ENCODE measurements around the gene DPT.

DNA sequence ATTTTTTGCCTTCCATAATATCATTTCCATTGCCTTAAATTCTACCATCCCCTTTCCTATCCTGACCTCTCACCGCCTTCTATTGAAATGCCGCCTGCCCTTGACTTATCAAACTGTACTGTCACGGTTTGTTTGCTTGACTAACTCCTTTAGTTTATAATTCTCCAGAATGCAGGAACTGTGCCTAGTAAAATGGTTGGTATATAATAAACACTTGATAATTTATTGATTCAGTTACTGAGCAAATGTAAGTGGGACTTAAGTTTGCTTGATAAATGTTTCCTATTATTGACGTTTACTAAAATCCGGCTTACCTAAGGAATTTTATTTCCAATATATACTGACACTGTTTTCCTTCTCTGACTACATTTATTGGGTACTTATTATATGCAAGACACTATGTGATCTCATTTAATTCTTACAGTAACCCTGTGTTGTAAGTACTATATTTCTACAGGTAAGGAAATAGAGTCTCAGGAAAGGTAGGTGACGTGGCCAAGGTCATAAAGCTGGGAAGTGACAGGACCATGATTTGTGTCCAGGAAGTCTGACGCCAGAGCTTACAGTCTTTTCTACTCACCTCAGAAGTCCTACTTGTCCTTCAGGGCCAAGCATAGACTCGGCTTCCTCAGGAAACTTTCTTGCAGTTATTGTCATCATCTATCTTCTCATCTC is 35.7 kb downstream of the DPT start:
- no peak for TF ChIP-seq POLR2AphosphoS5 (IDR thresholded peaks at IDR 0.05)
- no peak for TF ChIP-seq EP300 (conservative IDR thresholded peaks at IDR 0.05; ENCODE audit: poor library complexity, severe bottlenecking)
- no peak for TF ChIP-seq RAD21 (conservative IDR thresholded peaks at IDR 0.05)
- TF ChIP-seq, protein P1, sequence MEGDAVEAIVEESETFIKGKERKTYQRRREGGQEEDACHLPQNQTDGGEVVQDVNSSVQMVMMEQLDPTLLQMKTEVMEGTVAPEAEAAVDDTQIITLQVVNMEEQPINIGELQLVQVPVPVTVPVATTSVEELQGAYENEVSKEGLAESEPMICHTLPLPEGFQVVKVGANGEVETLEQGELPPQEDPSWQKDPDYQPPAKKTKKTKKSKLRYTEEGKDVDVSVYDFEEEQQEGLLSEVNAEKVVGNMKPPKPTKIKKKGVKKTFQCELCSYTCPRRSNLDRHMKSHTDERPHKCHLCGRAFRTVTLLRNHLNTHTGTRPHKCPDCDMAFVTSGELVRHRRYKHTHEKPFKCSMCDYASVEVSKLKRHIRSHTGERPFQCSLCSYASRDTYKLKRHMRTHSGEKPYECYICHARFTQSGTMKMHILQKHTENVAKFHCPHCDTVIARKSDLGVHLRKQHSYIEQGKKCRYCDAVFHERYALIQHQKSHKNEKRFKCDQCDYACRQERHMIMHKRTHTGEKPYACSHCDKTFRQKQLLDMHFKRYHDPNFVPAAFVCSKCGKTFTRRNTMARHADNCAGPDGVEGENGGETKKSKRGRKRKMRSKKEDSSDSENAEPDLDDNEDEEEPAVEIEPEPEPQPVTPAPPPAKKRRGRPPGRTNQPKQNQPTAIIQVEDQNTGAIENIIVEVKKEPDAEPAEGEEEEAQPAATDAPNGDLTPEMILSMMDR (IDR thresholded peaks at IDR 0.05; ENCODE audit: poor library complexity, severe bottlenecking): no peak

Measured in neural cell (in vitro differentiated cells).